Suppressor macrophage treated with lipopolysaccharide for 1 hour (primary cell): ENCODE measurements around the gene STRAP.
"Not testable (repeated sequence)": the region's sequence is repeated elsewhere in the genome, so short reads cannot be mapped to it uniquely, and the experiment has no call there.

ENCODE experiments used
- DNase-seq, 3 donors: peaks; one replicate each; pipeline ENCODE4 v3.0.0-alpha.2; 2020 to 2022

The STRAP gene

DNA sequence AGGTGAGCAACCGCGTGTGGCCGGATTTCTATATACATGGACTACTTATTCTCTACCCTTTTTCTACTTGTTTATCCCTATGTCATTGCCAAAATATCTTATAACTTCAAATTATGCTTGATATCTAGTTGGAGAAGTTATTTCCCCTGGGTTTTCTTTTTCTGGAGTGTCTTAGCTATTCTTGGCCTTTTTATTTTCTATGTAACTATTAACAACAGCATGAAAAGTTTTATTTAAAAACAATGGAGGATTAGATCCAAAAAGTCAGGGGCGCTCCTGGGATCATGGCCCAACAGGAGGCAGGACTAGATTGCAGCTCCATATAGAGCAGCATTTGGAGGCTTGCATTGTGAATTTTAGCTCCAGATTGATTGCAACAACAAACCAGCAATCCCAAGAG is 8.6 kb upstream of the STRAP start:
- no peak for DNase-seq

DNA sequence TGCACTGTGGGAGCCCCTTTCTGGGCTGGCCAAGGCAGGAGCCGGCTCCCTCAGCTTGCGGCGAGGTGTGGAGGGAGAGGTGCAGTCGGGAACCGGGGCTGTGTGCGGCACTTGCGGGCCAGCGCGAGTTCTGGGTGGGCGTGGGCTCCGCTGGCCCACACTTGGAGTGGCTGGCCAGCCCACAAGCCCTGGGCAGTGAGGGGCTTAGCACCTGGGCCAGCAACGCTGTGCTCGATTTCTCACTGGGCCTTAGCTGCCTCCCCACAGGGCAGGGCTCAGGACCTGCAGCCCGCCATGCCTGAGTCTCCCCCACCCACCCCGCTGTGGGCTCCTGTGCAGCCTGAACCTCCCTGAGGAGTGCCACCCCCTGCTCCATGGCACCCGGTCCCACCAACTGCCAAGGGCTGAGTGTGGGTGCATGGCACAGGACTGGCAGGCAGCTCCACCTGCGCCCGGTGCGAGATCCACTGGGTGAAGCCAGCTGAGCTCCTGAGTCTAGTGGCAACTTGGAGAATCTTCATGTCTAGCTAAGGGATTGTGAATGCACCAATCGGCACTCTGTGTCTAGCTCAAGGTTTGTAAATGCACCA is 7.5 kb upstream of the STRAP start:
- not testable (repeated sequence) for DNase-seq

GRCh38 chr12:15875863-15876262 is 6.3 kb upstream of the STRAP start:
- no peak for DNase-seq

- DNase-seq, result no peak
These were observed 2.8 kb upstream of the STRAP start for GRCh38 chr12:15879413-15879812.

DNA sequence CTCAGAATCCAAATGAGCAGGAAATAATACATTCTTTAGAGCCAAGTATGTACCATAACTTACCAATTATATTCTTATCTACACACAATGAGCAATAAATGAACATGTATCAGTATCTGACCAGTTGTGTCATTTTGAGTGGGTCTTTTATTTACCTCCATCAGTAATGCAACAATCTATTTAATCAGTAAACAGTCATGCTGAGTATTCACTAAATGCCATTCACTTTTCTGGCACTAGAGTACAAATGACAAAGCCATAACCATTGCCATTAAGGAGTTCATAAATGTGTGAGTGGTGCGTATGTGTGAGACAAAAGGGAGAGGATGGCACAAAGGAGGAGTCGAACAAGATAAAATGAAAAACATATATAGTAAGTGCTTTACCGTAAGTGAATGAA is 1.5 kb upstream of the STRAP start:
- DNase-seq, result no peak

DNA sequence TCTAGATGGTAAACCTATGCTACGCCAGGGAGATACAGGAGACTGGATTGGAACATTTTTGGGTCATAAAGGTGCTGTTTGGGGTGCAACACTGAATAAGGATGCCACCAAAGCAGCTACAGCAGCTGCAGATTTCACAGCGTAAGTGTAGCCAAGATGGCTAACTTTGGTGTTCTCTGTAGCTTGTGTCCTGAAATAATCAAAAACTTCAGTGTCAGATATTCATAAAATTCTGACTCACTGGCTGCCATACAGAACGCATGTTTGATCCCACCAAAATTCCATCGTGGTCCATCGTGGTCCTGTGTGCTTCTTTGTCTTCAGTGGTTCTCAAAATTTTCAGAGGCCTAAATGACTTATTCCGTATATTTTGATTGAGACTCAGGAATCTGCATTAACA is 1.3 kb downstream of the STRAP start:
- no peak for DNase-seq

GRCh38 chr12:15886372-15887042 is 4.3 kb downstream of the STRAP start:
- no peak for DNase-seq

GRCh38 chr12:15887043-15887817 is 5.0 kb downstream of the STRAP start:
- DNase-seq, result no peak

- DNase-seq, result no peak
These were observed 10.6 kb downstream of the STRAP start for GRCh38 chr12:15892645-15893259.

GRCh38 chr12:15893260-15893659 is 11.1 kb downstream of the STRAP start:
- no peak for DNase-seq

DNA sequence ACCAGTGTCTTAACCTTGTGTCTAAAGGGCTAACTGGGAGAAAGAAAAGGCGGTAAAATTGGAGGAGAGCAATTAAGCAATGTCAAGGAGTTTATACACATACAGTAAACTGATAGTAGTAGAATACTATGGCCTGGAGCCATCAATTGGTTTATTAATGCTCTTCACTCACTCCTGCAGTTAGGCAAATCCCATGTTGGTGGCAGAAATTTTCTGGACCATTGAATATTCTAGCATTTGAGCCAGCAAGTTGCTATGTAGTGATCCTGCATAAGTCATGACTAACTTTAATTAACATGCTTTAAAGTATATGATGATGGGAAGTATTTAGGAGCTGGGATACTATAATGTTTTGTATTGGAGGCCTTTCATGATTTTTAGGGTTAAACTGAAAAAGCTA is 14.7 kb downstream of the STRAP start:
- no peak for DNase-seq

DNA sequence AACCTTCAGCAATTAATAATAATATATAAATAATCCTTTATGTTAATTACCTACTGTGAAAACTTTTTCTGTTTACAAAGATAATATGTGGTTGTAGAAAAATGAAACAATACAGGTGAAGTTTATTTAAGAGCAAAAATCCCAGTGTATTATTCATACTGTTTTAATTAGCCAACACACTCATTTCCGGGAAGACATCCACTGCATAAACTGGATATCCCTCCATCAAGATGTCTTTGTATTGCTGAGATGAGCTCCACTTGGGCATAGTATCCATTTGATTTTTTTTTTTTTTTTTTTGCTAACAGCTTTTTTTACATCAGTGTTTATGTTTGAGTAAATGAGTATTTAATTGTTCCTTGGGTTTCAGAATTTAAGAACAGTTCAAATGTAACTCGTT is 15.2 kb downstream of the STRAP start:
- no peak for DNase-seq

- DNase-seq, result peak; percentile 36 to 60 (median 38)
These were observed 17.2 kb downstream of the STRAP start for GRCh38 chr12:15899282-15899870.

GRCh38 chr12:15904378-15904920 is 22.3 kb downstream of the STRAP start:
- no peak for DNase-seq

DNA sequence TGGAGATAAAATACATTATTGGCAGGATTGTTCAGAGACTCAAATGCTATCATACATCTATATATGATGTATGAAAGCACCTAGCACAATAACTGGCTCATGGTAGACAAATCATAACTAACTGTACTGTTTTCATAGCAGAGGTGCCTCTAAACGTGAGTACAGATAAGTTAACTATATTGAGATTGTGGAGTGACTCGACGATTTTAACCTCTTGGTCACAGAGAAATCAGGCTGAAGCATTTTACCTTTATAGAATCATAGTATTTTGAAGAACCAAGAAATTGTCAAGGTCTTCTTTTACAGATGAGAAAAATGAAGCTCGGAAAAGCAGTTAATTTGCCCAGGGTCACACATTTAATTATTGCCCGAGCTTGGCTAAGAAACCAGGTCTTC is 28.3 kb downstream of the STRAP start:
- no peak for DNase-seq

DNA sequence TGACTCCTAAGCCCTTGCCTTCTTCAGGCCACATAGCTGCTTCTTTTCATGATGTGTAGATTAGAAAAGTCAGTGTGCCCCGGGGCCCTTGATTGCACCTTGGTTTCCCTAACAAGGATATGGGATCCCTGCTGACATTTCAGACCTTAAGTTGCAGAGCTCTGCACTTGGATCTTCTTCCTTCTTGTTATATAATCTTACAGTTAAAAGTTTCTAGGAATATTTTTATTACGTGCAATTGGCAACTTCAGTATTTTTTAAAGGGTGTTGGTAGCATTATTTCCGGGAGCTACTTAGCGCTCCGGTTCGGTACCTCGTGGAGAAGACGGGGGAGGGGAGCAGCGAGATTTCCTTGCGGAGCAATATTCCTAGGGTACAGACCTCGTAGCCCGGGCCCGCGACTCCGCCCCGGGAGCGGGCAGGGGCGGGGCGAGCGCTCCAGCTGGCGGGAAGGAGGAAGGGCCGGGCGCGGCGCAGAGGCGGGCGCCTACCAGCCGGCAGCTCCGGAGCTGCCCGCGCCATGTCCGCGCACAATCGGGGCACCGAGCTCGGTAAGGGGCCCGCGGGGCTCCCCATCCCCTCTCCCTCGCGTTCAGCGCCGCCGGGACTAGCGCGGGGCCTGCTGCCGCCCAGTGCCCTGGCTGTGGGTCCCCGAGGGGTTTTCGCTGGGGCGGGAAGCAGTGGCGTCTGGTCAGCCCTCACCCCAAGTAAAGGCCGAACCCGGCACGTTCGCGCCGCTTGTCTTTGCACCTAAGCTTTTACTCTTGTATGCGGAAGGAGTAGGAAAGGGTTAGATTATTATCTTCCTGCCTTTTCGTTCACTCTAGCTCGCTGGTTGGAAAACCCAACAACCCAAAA is 28.9 kb downstream of the STRAP start, which contains the start of gene DERA:
DERA (plus strand) TSS at position 469 of the 858 bp plus-strand sequence; CDS start at position 521, 52 bp downstream.
- DNase-seq, result peak; percentile 77 to 93 (median 84)

DNA sequence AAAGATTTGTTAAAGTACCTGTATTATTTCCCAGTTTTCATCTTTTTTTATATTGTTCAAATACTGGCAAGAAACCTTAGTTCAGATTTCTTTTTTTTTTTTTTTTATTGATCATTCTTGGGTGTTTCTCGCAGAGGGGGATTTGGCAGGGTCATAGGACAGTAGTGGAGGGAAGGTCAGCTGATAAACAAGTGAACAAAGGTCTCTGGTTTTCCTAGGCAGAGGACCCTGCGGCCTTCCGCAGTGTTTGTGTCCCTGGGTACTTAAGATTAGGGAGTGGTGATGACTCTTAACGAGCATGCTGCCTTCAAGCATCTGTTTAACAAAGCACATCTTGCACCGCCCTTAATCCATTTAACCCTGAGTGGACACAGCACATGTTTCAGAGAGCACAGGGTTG is 29.7 kb downstream of the STRAP start:
- DNase-seq, result not testable (repeated sequence)

GRCh38 chr12:15914131-15914530 is 31.9 kb downstream of the STRAP start:
- DNase-seq, result not testable (repeated sequence)

GRCh38 chr12:15918066-15918465 is 35.9 kb downstream of the STRAP start:
- DNase-seq, result no peak

GRCh38 chr12:15919418-15919817 is 37.2 kb downstream of the STRAP start:
- DNase-seq, result no peak

DNA sequence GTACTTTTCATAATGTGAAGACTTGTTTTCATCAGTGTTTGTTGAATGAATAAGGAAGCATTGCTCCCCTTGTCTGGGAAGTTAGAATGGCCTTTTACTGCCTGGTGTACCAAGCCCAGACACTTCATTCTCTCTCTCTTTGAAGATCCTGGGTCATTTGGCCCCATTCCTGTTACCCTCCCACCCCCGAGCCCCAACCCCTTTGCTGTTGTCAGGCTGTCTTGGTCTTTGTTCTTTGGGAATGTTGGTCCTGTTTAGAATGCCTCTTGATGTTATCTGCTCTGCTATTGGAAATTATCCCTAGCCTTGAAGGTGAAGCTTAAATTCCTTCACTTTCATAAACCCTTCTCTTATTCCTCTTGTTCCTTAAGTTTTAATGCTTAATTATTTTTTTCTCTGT is 42.8 kb downstream of the STRAP start:
- DNase-seq, result no peak

DNA sequence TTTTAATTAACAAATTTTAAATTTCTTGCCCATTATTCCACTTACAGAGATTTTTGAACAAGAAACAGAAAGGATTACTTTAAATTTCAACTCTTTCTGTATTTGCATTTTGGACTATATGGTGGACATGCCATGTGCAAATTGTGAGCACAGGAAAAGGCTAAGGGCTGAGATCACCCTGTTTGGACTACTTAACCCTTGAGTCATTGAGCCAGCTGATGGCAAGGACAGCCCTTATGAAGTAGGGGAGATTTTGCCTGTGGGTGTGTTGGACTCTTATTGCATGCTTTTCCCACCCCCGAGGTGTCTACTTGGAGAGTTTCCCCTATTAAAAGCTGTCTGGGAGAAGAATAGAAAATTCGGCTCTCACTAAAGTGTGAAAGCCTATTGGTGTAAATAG is 46.2 kb downstream of the STRAP start:
- DNase-seq, result peak; percentile 81 to 88 (median 82)
